GM23338 (cell line): ENCODE results near the gene EXOC7. TPM values are rescaled to one million over a fixed set of nuclear protein-coding genes. Genes with fewer than 3 reads are reported as not detected.
A peak's percentile ranks its signal among the peaks of the same experiment; 100 is the strongest.

ENCODE experiments used
- ATAC-seq: fragments of 200-7000 bp; cut with Tn5 transposase; 3 replicates; pipeline ENCODE4 v1.9.1; 2020
- DNase-seq: peaks from one replicate; pipeline ENCODE4 v3.0.0-alpha.2; 2015; ENCODE audit warnings: low spot score
- H2AFZ ChIP-seq: fragments of 200-600 bp; sonication (generic); 2 replicates; pipeline ENCODE4 v1.8.0; 2016; ENCODE audit warnings: antibody characterized with exemption, mild to moderate bottlenecking, moderate library complexity
- H3F3A ChIP-seq: fragments of 200-600 bp; sonication (generic); replicated peaks from 2 replicates; pipeline ENCODE4 v1.8.0; 2017; ENCODE audit warnings: antibody characterized with exemption, mixed run types, low read depth
- H3K27ac ChIP-seq: fragments of 200-600 bp; sonication (generic); 2 replicates; pipeline ENCODE4 v1.6.1; 2016; ENCODE audit warnings: low read depth
- H3K27me3 ChIP-seq: fragments of 200-600 bp; sonication (generic); 2 replicates; pipeline ENCODE4 v1.8.0; 2016; ENCODE audit warnings: mild to moderate bottlenecking, mixed run types, moderate library complexity; ENCODE audit not compliant: insufficient read depth
- H3K36me3 ChIP-seq: fragments of 200-600 bp; sonication (generic); 2 replicates; pipeline ENCODE4 v1.8.0; 2016; ENCODE audit warnings: mild to moderate bottlenecking; ENCODE audit not compliant: insufficient read depth
- H3K4me1 ChIP-seq: fragments of 200-600 bp; sonication (generic); 2 replicates; pipeline ENCODE4 v1.8.0; 2016; ENCODE audit warnings: mild to moderate bottlenecking, moderate library complexity; ENCODE audit not compliant: insufficient read depth
- H3K4me2 ChIP-seq: fragments of 200-600 bp; sonication (generic); 2 replicates; pipeline ENCODE4 v1.7.1; 2017; ENCODE audit warnings: mixed run types
- H3K4me3 ChIP-seq: fragments of 200-600 bp; sonication (generic); 2 replicates; pipeline ENCODE4 v1.6.1; 2016; ENCODE audit warnings: mixed run types
- H3K79me2 ChIP-seq: fragments of 200-600 bp; sonication (generic); replicated peaks from 2 replicates; pipeline ENCODE4 v1.8.0; 2017; ENCODE audit warnings: mild to moderate bottlenecking; ENCODE audit not compliant: insufficient read depth
- H3K9me2 ChIP-seq: fragments of 200-600 bp; sonication (generic); 2 replicates; pipeline ENCODE4 v1.8.0; 2017; ENCODE audit not compliant: insufficient read depth
- H4K20me1 ChIP-seq: fragments of 200-600 bp; sonication (generic); replicated peaks from 2 replicates; pipeline ENCODE4 v1.8.0; 2017; ENCODE audit warnings: mild to moderate bottlenecking; ENCODE audit not compliant: insufficient read depth
- H3K27ac Mint-ChIP-seq: 2 replicates; pipeline ENCODE4 v1.8.0; 2020; ENCODE audit warnings: inconsistent platforms, mild to moderate bottlenecking, moderate library complexity, mixed read lengths
- H3K27me3 Mint-ChIP-seq: 3 replicates; pipeline ENCODE4 v1.8.0; 2022; ENCODE audit warnings: low read depth, mild to moderate bottlenecking, moderate library complexity, mixed read lengths, inconsistent platforms; ENCODE audit not compliant: insufficient read depth, poor library complexity
- H3K36me3 Mint-ChIP-seq: 3 replicates; pipeline ENCODE4 v1.8.0; 2021; ENCODE audit warnings: low read depth, mild to moderate bottlenecking, inconsistent platforms, moderate library complexity, mixed read lengths
- H3K4me1 Mint-ChIP-seq: 3 replicates; pipeline ENCODE4 v1.8.0; 2020; ENCODE audit warnings: mild to moderate bottlenecking, inconsistent platforms, mixed read lengths
- H3K4me3 Mint-ChIP-seq: 3 replicates; pipeline ENCODE4 v1.8.0; 2021; ENCODE audit warnings: moderate library complexity, mild to moderate bottlenecking, inconsistent platforms, mixed read lengths
- H3K9me3 Mint-ChIP-seq: 3 replicates; pipeline ENCODE4 v1.8.0; 2020; ENCODE audit warnings: moderate library complexity, mild to moderate bottlenecking, inconsistent platforms, mixed read lengths
- CREB1 ChIP-seq: fragments of 250-450 bp; sonication (Bioruptor Pico); IDR thresholded peaks from 2 replicates; pipeline ENCODE4 v1.5.0; 2020; ENCODE audit warnings: low read depth, mild to moderate bottlenecking, moderate library complexity
- EZH2 ChIP-seq: fragments of 200-600 bp; sonication (generic); IDR thresholded peaks from one replicate; pipeline ENCODE4 v1.8.0; 2017; ENCODE audit warnings: antibody characterized with exemption, mild to moderate bottlenecking, low read depth; ENCODE audit not compliant: unreplicated experiment
- EZH2phosphoT487 ChIP-seq: fragments of 200-600 bp; sonication (generic); IDR thresholded peaks from one replicate; pipeline ENCODE4 v1.8.1; 2018; ENCODE audit warnings: antibody characterized with exemption; ENCODE audit not compliant: unreplicated experiment
- JUNB ChIP-seq: IDR thresholded peaks from one replicate; pipeline ENCODE4 v1.6.1; 2016; ENCODE audit warnings: antibody characterized with exemption; ENCODE audit not compliant: unreplicated experiment
- NANOG ChIP-seq: IDR thresholded peaks from 2 replicates; pipeline ENCODE4 v1.6.1; 2016; ENCODE audit warnings: antibody characterized with exemption, borderline replicate concordance
- STAT1 ChIP-seq: IDR thresholded peaks from one replicate; pipeline ENCODE4 v1.6.1; 2016; ENCODE audit warnings: antibody characterized with exemption; ENCODE audit not compliant: unreplicated experiment
- ZNF114 ChIP-seq: fragments of 250-450 bp; sonication (Bioruptor Pico); IDR thresholded peaks from 2 replicates; pipeline ENCODE4 v1.5.0; 2020; ENCODE audit warnings: mild to moderate bottlenecking, moderate library complexity
- ZNF331 ChIP-seq: fragments of 250-450 bp; sonication (Bioruptor Pico); IDR thresholded peaks from 2 replicates; pipeline ENCODE4 v1.5.0; 2020; ENCODE audit warnings: low read depth, mild to moderate bottlenecking, moderate library complexity
- ZNF462 ChIP-seq: fragments of 250-450 bp; sonication (Bioruptor Pico); IDR thresholded peaks from 2 replicates; pipeline ENCODE4 v1.5.0; 2020; ENCODE audit warnings: mild to moderate bottlenecking, moderate library complexity
- polyA plus RNA-seq: library from polyadenylated mRNA; unstranded; fragments of >200 nt; fragmentation: Nextera tagmentation; extraction: Ambion mirVana; gene quantifications from 2 replicates; pipeline ENCODE4 v1.2.1, GENCODE V29; 2016
- total RNA-seq: library from RNA; depleted of rRNA; stranded (reverse); fragments of >200 nt; shearing (Covaris generic); gene quantifications from 2 replicates; pipeline ENCODE4 v1.2.3, GENCODE V29; 2014
- TF ChIP-seq, protein P1 (sequence below), 2 experiments: fragments of 200-600 bp in 1 of 2; sonication (generic) in 1 of 2; conservative IDR thresholded peaks; 2 replicates each; pipeline versions ENCODE4 v1.5.1 to v1.6.1; 2016 to 2017; ENCODE audit warnings: antibody characterized with exemption in 2 of 2, low read depth in 2 of 2, mild to moderate bottlenecking in 2 of 2, moderate library complexity in 1 of 2

EXOC7 gene
- total and polyA plus RNA-seq, 2 experiments from 2014 or later, result 75.4 to 77.4 TPM

DNA sequence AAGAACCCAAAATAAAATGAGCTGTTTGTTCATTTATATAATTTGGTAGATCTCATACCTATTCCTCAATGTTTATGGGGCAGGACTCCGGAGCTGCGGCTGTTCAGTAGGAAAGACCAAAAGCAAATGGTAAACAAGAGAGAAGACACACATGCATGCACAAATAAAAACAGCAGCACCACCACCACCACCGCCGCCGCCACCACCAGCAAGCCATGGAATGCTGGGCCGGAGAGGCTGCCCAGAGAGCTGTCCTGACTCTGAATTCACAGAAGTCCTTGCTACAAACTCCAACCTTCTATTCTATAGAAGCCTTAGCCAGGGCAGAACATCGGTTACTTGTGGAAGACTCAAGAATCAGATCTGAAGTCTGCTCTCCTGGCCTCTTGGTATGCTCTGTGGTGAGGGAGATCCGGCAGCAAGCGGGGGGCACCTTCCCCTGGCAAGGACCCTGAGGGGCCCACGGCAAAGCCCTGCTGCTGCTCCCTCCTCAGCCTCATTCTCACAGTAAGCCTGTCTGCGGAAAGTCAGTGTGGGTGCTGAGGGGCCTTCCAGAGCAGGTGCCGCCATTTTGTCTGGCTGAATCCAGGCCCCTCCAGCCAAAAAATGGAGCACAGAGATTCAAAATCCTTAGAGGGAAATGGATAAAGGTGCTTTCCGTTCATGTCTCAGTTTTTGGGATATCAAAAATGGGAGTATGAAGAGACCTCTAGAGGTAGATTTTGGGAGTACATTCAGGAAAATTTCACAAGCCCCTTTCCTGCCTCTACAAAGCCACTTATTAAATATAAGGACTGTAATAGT lies 43.8 kb upstream of the EXOC7 start:
- Histone ChIP-seq H4K20me1 (no peaks in the 10 kb centered on the region), H3K79me2 (no peaks in the 10 kb centered on the region), H3K9me2 (no peaks in the 10 kb centered on the region), H3K4me3 (no peak overlapping the region), H3K27me3 (peaks cover 22% of the 10 kb centered on the region), H3K4me2 (no peak overlapping the region), H2AFZ (no peak overlapping the region), H3F3A (peaks cover 26% of the 10 kb centered on the region), H3K4me1 (peaks cover 32% of the 10 kb centered on the region), H3K27ac (no peak overlapping the region), H3K36me3 (no peaks in the 10 kb centered on the region)
- H3K27ac Mint-ChIP-seq, result no peak overlapping the region
- TF ChIP-seq ZNF331 (CRISPR knock-in tag) (no peak), ZNF114 (no peak)
- TF ChIP-seq, protein P1, sequence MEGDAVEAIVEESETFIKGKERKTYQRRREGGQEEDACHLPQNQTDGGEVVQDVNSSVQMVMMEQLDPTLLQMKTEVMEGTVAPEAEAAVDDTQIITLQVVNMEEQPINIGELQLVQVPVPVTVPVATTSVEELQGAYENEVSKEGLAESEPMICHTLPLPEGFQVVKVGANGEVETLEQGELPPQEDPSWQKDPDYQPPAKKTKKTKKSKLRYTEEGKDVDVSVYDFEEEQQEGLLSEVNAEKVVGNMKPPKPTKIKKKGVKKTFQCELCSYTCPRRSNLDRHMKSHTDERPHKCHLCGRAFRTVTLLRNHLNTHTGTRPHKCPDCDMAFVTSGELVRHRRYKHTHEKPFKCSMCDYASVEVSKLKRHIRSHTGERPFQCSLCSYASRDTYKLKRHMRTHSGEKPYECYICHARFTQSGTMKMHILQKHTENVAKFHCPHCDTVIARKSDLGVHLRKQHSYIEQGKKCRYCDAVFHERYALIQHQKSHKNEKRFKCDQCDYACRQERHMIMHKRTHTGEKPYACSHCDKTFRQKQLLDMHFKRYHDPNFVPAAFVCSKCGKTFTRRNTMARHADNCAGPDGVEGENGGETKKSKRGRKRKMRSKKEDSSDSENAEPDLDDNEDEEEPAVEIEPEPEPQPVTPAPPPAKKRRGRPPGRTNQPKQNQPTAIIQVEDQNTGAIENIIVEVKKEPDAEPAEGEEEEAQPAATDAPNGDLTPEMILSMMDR (conservative IDR thresholded peaks at IDR 0.05; ENCODE audit: low read depth in 2 of 2), result peak; percentile 53 to 61
- peaks cover 21% of the 10 kb centered on the region for H3K27me3 Mint-ChIP-seq
- H3K9me3 Mint-ChIP-seq, result no peaks in the 10 kb centered on the region
- H3K4me1 Mint-ChIP-seq, result peaks cover 41% of the 10 kb centered on the region
- ATAC-seq (no peak), DNase-seq (peak; percentile 48)
- H3K36me3 Mint-ChIP-seq, result no peaks in the 10 kb centered on the region; the same call in 1 of the 3 replicates
- H3K4me3 Mint-ChIP-seq, result no peak overlapping the region

DNA sequence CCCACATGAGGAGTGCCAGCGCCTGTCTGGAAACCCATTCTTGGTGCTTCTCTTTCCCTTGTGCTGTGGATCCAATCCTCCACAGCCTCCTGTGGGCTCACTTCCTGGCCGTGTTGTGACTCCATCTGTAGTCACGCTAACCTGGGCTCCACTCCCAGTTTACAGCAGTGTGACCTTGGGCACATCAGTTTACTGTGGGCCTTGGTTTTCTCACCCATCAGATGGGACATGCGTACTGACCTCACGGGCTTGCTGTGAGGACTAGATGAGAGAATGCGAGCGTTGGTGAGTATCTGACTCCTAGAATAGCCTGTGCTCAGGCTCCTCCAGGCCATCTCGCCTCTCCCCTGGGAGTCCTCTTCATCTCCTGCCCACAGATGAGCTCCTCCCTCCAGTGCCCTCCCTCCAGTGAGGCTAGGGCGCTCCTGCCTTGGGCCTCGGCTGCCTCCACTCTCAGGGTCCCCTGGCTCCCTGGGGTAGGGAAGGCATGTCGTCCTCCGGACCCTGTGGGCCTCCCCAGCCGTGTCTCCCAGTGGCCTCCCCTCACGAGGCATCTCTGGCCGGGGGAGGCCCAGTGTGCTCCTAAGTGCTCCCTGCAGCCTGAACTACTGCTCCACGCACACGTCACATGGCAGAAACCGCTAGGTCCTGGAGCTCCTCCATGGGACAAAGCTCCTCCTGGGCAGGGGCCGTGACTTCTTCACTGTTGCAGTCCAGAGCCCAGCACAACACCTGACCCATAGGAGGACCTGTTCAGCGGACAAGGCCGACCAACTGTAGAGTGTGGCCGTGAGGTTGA lies 42.7 kb upstream of the EXOC7 start:
- Histone ChIP-seq H3K4me3 (no peak overlapping the region), H3K9me2 (no peaks in the 10 kb centered on the region), H3K4me2 (peak overlapping the region; percentile 65), H3K36me3 (no peaks in the 10 kb centered on the region), H3K27ac (no peak overlapping the region), H3K27me3 (peaks cover 33% of the 10 kb centered on the region), H3F3A (peaks cover 29% of the 10 kb centered on the region), H4K20me1 (no peaks in the 10 kb centered on the region), H3K79me2 (no peaks in the 10 kb centered on the region), H2AFZ (no peak overlapping the region), H3K4me1 (peaks cover 41% of the 10 kb centered on the region)
- no peaks in the 10 kb centered on the region for H3K9me3 Mint-ChIP-seq
- peaks cover 32% of the 10 kb centered on the region for H3K27me3 Mint-ChIP-seq
- DNase-seq (no peak), ATAC-seq (no peak)
- no peak overlapping the region for H3K27ac Mint-ChIP-seq
- H3K4me3 Mint-ChIP-seq, result no peak overlapping the region
- H3K4me1 Mint-ChIP-seq, result peaks cover 48% of the 10 kb centered on the region
- H3K36me3 Mint-ChIP-seq, result no peaks in the 10 kb centered on the region; the same call in 2 of the 3 replicates
- no peak for TF ChIP-seq NANOG
- no peak for TF ChIP-seq STAT1
- no peak for TF ChIP-seq EZH2
- no peak for TF ChIP-seq ZNF331 (CRISPR knock-in tag)
- no peak for TF ChIP-seq CREB1 (CRISPR knock-in tag)
- TF ChIP-seq ZNF462, result no peak
- no peak for TF ChIP-seq ZNF114
- TF ChIP-seq EZH2phosphoT487, result no peak
- TF ChIP-seq JUNB, result no peak
